K562 (cell line): Measurements from ENCODE around the gene TTC19. TPM values are rescaled to one million over a fixed set of nuclear protein-coding genes. Genes with fewer than 3 reads are reported as not detected.

Experiments used
- ATAC-seq: fragments of 200-7000 bp; cut with Tn5 transposase; 3 replicates; pipeline ENCODE4 v1.9.1; 2020; ENCODE audit warnings: moderate library complexity
- BruUV-seq: library from RNA; stranded (reverse); fragments of 400-500 nt; replicated peaks from 2 replicates; lab custom pipeline; 2021; lab: Mats Ljungman, UMichigan
- CTCF ChIA-PET: fragments of 300-600 bp; formaldehyde crosslinking; extraction: SDS; loops from one replicate; lab custom pipeline; 2021; ENCODE audit warnings: low intra/inter-chr PET ratio; lab: Yijun Ruan, JAX
- POLR2A ChIA-PET: fragments of 300-600, 350-650 bp; sonication (Branson Sonifier 250); formaldehyde crosslinking; extraction: SDS; loops from one replicate; lab custom pipeline; 2021; ENCODE audit warnings: antibody characterized with exemption, inconsistent platforms; lab: Yijun Ruan, JAX
- DNase-seq, 4 experiments: peaks; one replicate each; pipeline versions ENCODE4 v3.0.0 to v3.0.0-alpha.2; 2011 to 2018; ENCODE audit warnings: low spot score in 3 of 4, mixed read lengths in 3 of 4; ENCODE audit errors: extremely low read depth in 1 of 4
- FAIRE-seq: peaks from 2 replicates; lab custom pipeline; 2011; peaks lifted over from hg19 to GRCh38; lab: Jason Lieb, UNC
- H2AFZ ChIP-seq: 2 replicates; pipeline ENCODE4 v1.6.0; 2011; ENCODE audit warnings: low read depth, low read length, control low read depth, inconsistent platforms
- H3K27ac ChIP-seq: fragments of 200-600 bp; 3 replicates; pipeline ENCODE4 v1.8.0; 2011; ENCODE audit warnings: low read depth, mild to moderate bottlenecking, control low read depth, inconsistent platforms, low read length, moderate library complexity, mixed read lengths; ENCODE audit errors: extremely low read depth
- H3K27me3 ChIP-seq, 2 experiments: fragments of 300-600 bp in 1 of 2; 2 replicates in 1 of 2; 3 replicates in 1 of 2; pipeline versions ENCODE4 v1.6.0 to v1.8.0; 2011; ENCODE audit warnings: inconsistent platforms in 2 of 2, low read length in 2 of 2, mild to moderate bottlenecking in 1 of 2, mixed read lengths in 1 of 2, moderate library complexity in 1 of 2; ENCODE audit not compliant: control insufficient read depth in 2 of 2, insufficient read depth in 2 of 2
- H3K36me3 ChIP-seq: fragments of 300-600 bp; 3 replicates; pipeline ENCODE4 v1.8.0; 2011; ENCODE audit warnings: mild to moderate bottlenecking, low read length, inconsistent platforms; ENCODE audit not compliant: control insufficient read depth, insufficient read depth
- H3K4me1 ChIP-seq, 2 experiments: fragments of 200-600 bp in 1 of 2; replicated peaks in 1 of 2; 2 replicates in 1 of 2; 3 replicates in 1 of 2; pipeline versions ENCODE4 v1.5.1 to v1.8.0; 2011; ENCODE audit warnings: inconsistent platforms in 2 of 2, low read length in 2 of 2, mild to moderate bottlenecking in 1 of 2, mixed read lengths in 1 of 2, moderate library complexity in 1 of 2; ENCODE audit not compliant: control insufficient read depth in 2 of 2, insufficient read depth in 2 of 2
- H3K4me2 ChIP-seq: 2 replicates; pipeline ENCODE4 v1.6.1; 2011; ENCODE audit warnings: low read length, control low read depth, inconsistent platforms, mixed read lengths; ENCODE audit not compliant: insufficient read depth
- H3K4me3 ChIP-seq: fragments of 200-600 bp; sonication (generic), shearing (Covaris generic); 2 replicates; pipeline ENCODE4 v1.5.1; 2016; ENCODE audit warnings: control low read depth, inconsistent platforms
- H3K79me2 ChIP-seq: fragments of 200-600 bp; 3 replicates; pipeline ENCODE4 v1.8.0; 2011; ENCODE audit warnings: low read length, inconsistent platforms; ENCODE audit not compliant: control insufficient read depth, insufficient read depth
- H3K9ac ChIP-seq, 2 experiments: 2 replicates each; pipeline versions ENCODE4 v1.6.0 to v1.6.1; 2011; ENCODE audit warnings: low read depth in 2 of 2, low read length in 2 of 2, control low read depth in 1 of 2, inconsistent platforms in 1 of 2, mild to moderate bottlenecking in 1 of 2, mixed read lengths in 1 of 2; ENCODE audit not compliant: insufficient read depth in 1 of 2
- H3K9me1 ChIP-seq: one replicate; pipeline ENCODE4 v1.6.0; 2011; ENCODE audit warnings: inconsistent platforms, mild to moderate bottlenecking, low read length, moderate library complexity; ENCODE audit not compliant: control insufficient read depth, insufficient read depth
- H3K9me3 ChIP-seq: replicated peaks from 2 replicates; pipeline ENCODE4 v1.5.1; 2011; ENCODE audit warnings: low read depth, low read length, inconsistent platforms; ENCODE audit not compliant: control insufficient read depth, insufficient read depth
- H4K20me1 ChIP-seq: replicated peaks from 2 replicates; pipeline ENCODE4 v1.6.1; 2011; ENCODE audit warnings: low read length, inconsistent platforms, mixed read lengths; ENCODE audit not compliant: control insufficient read depth, insufficient read depth
- DNMT1 ChIP-seq: fragments of 450-650 bp; IDR thresholded peaks from 2 replicates; pipeline ENCODE4 v1.6.1; 2016; ENCODE audit warnings: antibody characterized with exemption, mild to moderate bottlenecking
- HDGF ChIP-seq: fragments of 450-650 bp; IDR thresholded peaks from 2 replicates; pipeline ENCODE4 v1.6.1; 2016
- HNRNPH1 ChIP-seq: fragments of 200-400 bp; formaldehyde crosslinking; optimal IDR thresholded peaks from 2 replicates; pipeline ENCODE3; 2017; ENCODE audit warnings: low read depth, mild to moderate bottlenecking, low read length, moderate library complexity
- IRF2 ChIP-seq: sonication (generic); formaldehyde crosslinking; IDR thresholded peaks from 2 replicates; pipeline ENCODE4 v1.8.1; 2022; ENCODE audit warnings: mild to moderate bottlenecking, missing genetic modification reagents
- MAFF ChIP-seq: IDR thresholded peaks from 2 replicates; pipeline ENCODE4 v1.6.1; 2012; ENCODE audit warnings: low read length, improper control_type of control experiment
- NUFIP1 ChIP-seq: fragments of 450-650 bp; IDR thresholded peaks from 2 replicates; pipeline ENCODE4 v1.6.1; 2018; ENCODE audit not compliant: partially characterized antibody
- POLR2A ChIP-seq: fragments of 450-650 bp; conservative IDR thresholded peaks from 2 replicates; pipeline ENCODE4 v1.6.1; 2016
- POLR3G ChIP-seq: IDR thresholded peaks from 2 replicates; pipeline ENCODE4 v1.6.1; 2011; ENCODE audit not compliant: insufficient read length, insufficient replicate concordance; ENCODE audit errors: extremely low read depth
- SMAD2 ChIP-seq: fragments of 150-350 bp; IDR thresholded peaks from 2 replicates; pipeline ENCODE4 v1.6.1; 2014; ENCODE audit warnings: low read depth, mild to moderate bottlenecking, low read length
- ZNF224 ChIP-seq: sonication (generic); formaldehyde crosslinking; IDR thresholded peaks from 2 replicates; pipeline ENCODE4 v1.8.0; 2022; ENCODE audit warnings: mild to moderate bottlenecking, missing genetic modification reagents
- ZNF589 ChIP-seq: fragments of 200-800 bp; sonication (Bioruptor generic); IDR thresholded peaks from 2 replicates; pipeline ENCODE4 v1.6.1; 2016; ENCODE audit warnings: low read depth, missing genetic modification characterization, missing compliant biosample characterization
- WGBS: fragments of 100-300 bp; shearing (Covaris generic); methylation state at CpG from one replicate; pipeline ENCODE4 v1.1.6; 2016; ENCODE audit warnings: low coverage, mixed read lengths; ENCODE audit not compliant: insufficient coverage; ENCODE audit errors: missing lambda C conversion rate; 5-methylcytosine and 5-hydroxymethylcytosine counted together
- in situ Hi-C: fragments of 300-500 bp; cut with MboI; formaldehyde crosslinking; loops from 4 replicates; pipeline ENCODE4 v1.15.0; 2018; ENCODE audit warnings: inconsistent platforms, mixed read lengths
- intact Hi-C: fragments of 100-400 bp; cut with micrococcal nuclease; formaldehyde crosslinking; loops from 2 replicates; pipeline ENCODE4 v1.14.2; 2022
- polyA plus RNA-seq, 8 experiments: library from polyadenylated mRNA; depleted of rRNA in 4 of 8; stranded (reverse) in 5 of 8; unstranded in 3 of 8; fragments of >200 nt; fragmentation: Nextera tagmentation in 2 of 8; fragmentation: Illumina TruSeq in 1 of 8; extraction: Ambion mirVana in 2 of 8; extraction: Trizol in 1 of 8; gene quantifications; 2 replicates each; pipeline versions ENCODE4 v1.2.1 to v1.2.3, GENCODE V29; 2011 to 2014; ENCODE audit warnings: inconsistent platforms in 1 of 8, missing spikeins in 1 of 8
- total RNA-seq, 7 experiments: library from RNA; depleted of rRNA in 6 of 7; stranded (reverse); fragments of >200 nt in 6 of 7; fragmentation: Illumina TruSeq in 2 of 7; extraction: Trizol in 2 of 7; gene quantifications; 2 replicates each; pipeline versions ENCODE4 v1.2.1 to v1.2.3, GENCODE V29; 2011 to 2021; ENCODE audit warnings: low replicate concordance in 1 of 7
- TF ChIP-seq, protein P1 (sequence below), 2 experiments: fragments of 450-650 bp in 1 of 2; sonication (generic) in 1 of 2; formaldehyde crosslinking in 1 of 2; IDR thresholded peaks; 2 replicates each; pipeline versions ENCODE4 v1.7.1 to v1.9.0; 2016 to 2022; ENCODE audit warnings: inconsistent platforms in 1 of 2, mild to moderate bottlenecking in 1 of 2, missing genetic modification reagents in 1 of 2
- TF ChIP-seq, protein P2 (sequence below): sonication (generic); formaldehyde crosslinking; IDR thresholded peaks from 2 replicates; pipeline ENCODE4 v1.8.0; 2023; ENCODE audit warnings: mild to moderate bottlenecking, missing genetic modification reagents

TTC19 gene
- total and polyA plus RNA-seq, 9 of the 15 experiments (the other 6 are each of a cell fraction or from before 2014, with no cell fraction given): 8.1 to 60.8 (median 25.3) TPM

DNA sequence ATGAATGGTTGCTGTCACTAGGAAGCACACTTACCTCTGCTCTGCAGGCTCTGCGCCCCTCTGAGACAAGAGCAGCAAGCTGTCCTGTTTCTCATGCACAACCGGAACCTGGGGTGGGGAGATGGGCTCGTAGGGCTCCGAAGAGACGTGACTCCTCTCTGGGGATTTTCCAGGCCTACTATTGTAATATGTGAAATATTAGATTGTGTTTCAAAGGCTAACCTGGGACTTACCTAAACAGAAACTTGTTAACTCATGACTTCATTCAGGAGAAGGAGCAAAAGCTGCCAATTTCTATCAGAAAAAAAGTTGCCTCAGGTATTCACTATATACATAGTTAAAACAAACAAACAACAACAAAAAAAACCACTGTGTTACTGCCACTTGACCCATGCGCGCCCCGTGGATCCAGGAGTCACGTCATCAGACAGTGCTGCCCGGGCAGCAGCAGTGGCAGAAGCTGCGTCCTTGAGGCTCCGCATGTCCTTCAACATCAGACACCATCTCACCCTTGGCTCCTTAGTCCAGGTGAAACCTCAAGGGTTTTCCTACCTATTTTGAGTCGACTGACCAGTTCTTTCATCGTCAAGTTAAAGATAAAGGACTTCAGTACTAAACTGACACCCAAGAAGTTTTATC is 49.3 kb downstream of the TTC19 start:
- POLR2A ChIA-PET: interaction anchor here (0.7 to 1.3 kb wide), 2 partner anchors 11 to 109 kb away, joined by 3 read pairs; no protein-coding TSS in a partner anchor
- no peaks in the 10 kb centered on the region for H3K9me1 ChIP-seq
- H3K9me3 ChIP-seq: no peaks in the 10 kb centered on the region
- H3K4me3 ChIP-seq: no peak overlapping the region
- no peak overlapping the region for H2AFZ ChIP-seq
- H3K4me2 ChIP-seq: no peak overlapping the region
- no peaks in the 10 kb centered on the region for H3K79me2 ChIP-seq
- H3K9ac ChIP-seq: no peak overlapping the region
- in situ Hi-C loops (no loop called here), intact Hi-C loops (no loop called here)
- no peak overlapping the region for H3K27ac ChIP-seq
- ATAC-seq (no peak), DNase-seq (no peak), FAIRE-seq (no peak)
- CTCF ChIA-PET: no interaction called here
- no peaks in the 10 kb centered on the region; a peak in 1 of 5 replicates for H3K4me1 ChIP-seq
- 92% methylated on average over 13 of the region's 14 CpGs for WGBS
- H3K36me3 ChIP-seq: peaks cover 40% of the 10 kb centered on the region; the same call in 2 of the 3 replicates
- H4K20me1 ChIP-seq: no peaks in the 10 kb centered on the region
- BruUV-seq: no TSS peak
- no peaks in the 10 kb centered on the region for H3K27me3 ChIP-seq
- TF ChIP-seq, protein P1, sequence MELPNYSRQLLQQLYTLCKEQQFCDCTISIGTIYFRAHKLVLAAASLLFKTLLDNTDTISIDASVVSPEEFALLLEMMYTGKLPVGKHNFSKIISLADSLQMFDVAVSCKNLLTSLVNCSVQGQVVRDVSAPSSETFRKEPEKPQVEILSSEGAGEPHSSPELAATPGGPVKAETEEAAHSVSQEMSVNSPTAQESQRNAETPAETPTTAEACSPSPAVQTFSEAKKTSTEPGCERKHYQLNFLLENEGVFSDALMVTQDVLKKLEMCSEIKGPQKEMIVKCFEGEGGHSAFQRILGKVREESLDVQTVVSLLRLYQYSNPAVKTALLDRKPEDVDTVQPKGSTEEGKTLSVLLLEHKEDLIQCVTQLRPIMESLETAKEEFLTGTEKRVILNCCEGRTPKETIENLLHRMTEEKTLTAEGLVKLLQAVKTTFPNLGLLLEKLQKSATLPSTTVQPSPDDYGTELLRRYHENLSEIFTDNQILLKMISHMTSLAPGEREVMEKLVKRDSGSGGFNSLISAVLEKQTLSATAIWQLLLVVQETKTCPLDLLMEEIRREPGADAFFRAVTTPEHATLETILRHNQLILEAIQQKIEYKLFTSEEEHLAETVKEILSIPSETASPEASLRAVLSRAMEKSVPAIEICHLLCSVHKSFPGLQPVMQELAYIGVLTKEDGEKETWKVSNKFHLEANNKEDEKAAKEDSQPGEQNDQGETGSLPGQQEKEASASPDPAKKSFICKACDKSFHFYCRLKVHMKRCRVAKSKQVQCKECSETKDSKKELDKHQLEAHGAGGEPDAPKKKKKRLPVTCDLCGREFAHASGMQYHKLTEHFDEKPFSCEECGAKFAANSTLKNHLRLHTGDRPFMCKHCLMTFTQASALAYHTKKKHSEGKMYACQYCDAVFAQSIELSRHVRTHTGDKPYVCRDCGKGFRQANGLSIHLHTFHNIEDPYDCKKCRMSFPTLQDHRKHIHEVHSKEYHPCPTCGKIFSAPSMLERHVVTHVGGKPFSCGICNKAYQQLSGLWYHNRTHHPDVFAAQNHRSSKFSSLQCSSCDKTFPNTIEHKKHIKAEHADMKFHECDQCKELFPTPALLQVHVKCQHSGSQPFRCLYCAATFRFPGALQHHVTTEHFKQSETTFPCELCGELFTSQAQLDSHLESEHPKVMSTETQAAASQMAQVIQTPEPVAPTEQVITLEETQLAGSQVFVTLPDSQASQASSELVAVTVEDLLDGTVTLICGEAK (IDR thresholded peaks at IDR 0.05): no peak
- TF ChIP-seq, protein P1 (CRISPR knock-in tag; IDR thresholded peaks at IDR 0.05): no peak
- TF ChIP-seq HNRNPH1 (no peak), DNMT1 (no peak), NUFIP1 (no peak), ZNF224 (no peak), POLR2A (no peak), IRF2 (CRISPR knock-in tag) (no peak), SMAD2 (no peak), POLR3G (no peak), MAFF (no peak), HDGF (no peak), ZNF589 (CRISPR knock-in tag) (no peak)
- TF ChIP-seq, protein P2, sequence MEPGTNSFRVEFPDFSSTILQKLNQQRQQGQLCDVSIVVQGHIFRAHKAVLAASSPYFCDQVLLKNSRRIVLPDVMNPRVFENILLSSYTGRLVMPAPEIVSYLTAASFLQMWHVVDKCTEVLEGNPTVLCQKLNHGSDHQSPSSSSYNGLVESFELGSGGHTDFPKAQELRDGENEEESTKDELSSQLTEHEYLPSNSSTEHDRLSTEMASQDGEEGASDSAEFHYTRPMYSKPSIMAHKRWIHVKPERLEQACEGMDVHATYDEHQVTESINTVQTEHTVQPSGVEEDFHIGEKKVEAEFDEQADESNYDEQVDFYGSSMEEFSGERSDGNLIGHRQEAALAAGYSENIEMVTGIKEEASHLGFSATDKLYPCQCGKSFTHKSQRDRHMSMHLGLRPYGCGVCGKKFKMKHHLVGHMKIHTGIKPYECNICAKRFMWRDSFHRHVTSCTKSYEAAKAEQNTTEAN: no peak
